Measurements from ENCODE around the gene TRIM10.
"Not testable (repeated sequence)": the region's sequence is repeated elsewhere in the genome, so short reads cannot be mapped to it uniquely, and the experiment has no call there.

TRIM10 gene

DNA sequence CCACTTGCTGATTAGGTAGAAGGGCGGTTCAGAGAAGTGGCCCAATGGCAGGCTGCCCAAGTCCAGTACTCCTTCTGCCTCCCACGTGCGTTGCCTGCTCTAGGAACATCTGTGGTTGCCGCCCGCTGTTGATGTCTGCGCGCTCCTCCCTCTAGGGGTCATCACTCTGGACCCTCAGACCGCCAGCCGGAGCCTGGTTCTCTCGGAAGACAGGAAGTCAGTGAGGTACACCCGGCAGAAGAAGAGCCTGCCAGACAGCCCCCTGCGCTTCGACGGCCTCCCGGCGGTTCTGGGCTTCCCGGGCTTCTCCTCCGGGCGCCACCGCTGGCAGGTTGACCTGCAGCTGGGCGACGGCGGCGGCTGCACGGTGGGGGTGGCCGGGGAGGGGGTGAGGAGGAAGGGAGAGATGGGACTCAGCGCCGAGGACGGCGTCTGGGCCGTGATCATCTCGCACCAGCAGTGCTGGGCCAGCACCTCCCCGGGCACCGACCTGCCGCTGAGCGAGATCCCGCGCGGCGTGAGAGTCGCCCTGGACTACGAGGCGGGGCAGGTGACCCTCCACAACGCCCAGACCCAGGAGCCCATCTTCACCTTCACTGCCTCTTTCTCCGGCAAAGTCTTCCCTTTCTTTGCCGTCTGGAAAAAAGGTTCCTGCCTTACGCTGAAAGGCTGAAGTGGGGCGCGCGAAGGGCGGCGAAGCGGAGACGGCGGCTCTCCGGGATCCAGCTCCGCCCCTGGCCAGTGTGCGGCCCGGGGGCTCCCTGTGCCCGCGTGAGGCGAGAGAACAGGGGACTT lies 10.9 kb upstream of the TRIM10 start:
- DNase-seq, result no peak

- DNase-seq, result peak; percentile 54
These were observed 8.9 kb upstream of the TRIM10 start for GRCh38 chr6:30169658-30170614.

DNA sequence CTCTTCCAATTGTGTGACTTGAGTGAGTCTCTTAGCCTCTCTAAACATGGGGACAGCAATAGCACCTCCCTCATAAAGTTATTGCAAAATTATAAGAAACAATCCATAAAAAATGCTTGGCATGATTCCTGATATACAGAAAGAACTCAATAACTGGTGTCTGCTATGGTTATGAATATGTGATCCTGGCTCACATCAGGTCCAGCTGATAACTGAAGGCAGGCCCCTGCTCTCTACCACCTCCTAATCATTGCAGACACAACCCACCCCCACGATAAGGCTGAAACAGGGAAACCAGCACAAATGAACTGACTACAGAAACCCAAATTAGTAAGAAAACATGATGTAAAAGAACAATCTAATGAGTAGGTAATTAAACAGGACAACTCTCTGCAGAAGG lies 7.7 kb upstream of the TRIM10 start:
- DNase-seq, result no peak

DNA sequence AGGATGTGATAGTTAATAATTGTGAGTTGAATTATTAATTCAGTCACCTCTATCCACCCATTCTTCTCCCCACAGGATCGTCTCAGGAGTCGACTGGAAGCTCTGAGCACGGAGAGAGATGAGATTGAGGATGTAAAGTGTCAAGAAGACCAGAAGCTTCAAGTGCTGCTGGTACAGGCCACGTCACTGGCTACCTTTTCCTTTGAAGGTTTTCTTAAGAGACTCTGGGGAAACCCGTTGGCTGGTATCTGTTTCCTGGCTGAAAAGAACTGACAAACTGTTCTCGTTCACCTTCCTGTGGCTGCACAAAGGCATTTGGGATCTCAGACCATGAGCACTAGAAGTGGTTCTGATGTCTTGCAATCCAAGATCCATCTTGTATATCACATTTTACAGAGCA lies 6.1 kb upstream of the TRIM10 start:
- no peak for DNase-seq

GRCh38 chr6:30165238-30165637 lies 4.2 kb upstream of the TRIM10 start:
- DNase-seq, result not testable (repeated sequence)

DNA sequence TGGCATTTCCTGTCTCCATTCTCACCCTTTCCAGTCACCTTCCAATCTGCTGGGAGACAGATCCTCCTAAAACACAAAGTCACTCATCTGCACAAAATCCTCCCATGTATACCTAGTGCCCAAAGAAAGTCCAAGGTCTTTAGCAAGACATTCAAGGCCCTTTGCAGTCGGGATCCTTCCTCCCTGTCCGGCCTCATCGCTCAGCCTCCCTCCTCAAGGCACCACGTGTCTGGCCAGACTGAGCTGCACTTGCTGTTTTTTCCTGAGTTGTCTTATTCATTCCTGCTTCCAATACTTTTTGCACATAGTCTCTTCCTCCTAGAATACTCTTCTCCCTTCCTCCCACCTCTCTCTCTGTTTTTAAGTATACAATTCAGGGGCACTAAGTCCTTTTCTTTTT lies 3.7 kb upstream of the TRIM10 start:
- DNase-seq, result no peak

- no peak for DNase-seq
These were observed 3.1 kb upstream of the TRIM10 start for GRCh38 chr6:30163918-30164654.

DNA sequence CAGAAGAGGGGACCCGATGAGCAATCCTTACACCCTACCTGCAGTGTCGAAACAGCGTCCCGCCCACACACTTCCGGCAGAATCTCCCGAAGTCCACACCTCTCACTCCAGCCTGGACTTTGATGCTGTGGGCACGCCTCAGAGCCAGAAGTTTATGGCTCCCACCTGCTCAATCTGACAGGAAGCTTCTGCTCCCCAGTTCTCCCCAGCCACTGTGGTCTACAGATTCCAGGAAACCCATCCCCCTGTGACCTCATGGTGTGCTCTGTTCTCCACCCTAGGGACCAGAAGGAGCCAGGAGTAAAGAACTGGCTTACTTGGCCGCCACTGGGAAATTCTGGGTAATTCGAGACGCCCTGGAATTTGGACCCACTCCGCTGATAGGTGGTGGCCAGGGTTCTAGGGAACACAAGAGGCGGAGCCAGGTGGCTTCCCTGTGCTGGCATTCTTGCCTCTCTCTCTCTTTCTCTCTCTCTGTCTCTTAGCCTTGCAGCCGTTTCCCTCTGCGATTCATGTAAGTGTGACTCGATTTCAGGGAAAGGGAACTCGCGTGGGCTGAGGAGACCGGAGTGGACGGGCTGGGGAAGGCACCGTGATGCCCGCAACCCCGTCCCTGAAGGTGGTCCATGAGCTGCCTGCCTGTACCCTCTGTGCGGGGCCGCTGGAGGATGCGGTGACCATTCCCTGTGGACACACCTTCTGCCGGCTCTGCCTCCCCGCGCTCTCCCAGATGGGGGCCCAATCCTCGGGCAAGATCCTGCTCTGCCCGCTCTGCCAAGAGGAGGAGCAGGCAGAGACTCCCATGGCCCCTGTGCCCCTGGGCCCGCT lies 2.3 kb upstream of the TRIM10 start, which contains the start of gene TRIM15:
TRIM15 (plus strand) TSS at position 457 of the 828 bp plus-strand sequence; CDS start at position 596, 139 bp downstream.
- DNase-seq, result no peak

DNA sequence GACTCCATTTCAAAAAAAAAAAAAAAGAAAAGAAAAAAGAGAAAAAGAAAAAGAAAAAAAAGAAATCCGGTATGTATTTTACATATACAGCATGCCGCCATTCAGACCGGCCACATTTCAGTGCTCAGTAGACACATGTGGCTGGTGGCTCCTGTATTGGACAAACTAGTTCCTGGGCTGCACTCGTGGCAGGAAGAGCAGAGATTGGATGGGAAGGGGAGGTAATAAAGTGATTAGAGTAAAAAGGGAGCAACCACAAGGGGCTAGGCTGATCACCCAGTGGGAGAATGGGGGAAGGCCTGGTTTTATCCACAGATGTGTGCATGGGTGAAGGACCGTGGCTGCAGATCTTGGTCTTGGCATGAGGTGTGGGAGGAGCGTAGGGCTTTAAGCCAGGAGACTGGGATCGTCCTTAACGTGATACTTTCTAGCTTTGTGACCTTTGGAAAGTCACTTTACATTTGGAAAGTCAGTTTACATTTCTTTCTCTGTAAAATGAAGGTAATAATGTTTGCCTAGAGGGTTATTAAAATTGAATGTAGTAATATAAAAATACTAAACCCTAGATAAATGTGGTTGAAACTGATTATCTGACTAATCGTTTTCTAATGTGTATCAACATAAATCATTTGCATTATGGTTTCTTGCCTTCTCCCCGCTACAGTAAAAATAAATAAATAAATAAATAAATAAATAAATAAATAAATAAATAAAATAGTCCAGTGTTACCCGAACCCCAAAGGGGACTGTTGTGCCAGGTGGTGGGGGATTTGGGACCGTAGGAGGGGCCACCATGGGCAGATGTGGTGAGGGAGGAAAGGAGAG lies 1.5 kb upstream of the TRIM10 start:
- no peak for DNase-seq

- no peak for DNase-seq
These were observed 815 bp downstream of the TRIM10 start for GRCh38 chr6:30160008-30160784.

- DNase-seq, result no peak
These were observed 2.5 kb downstream of the TRIM10 start for GRCh38 chr6:30158475-30159040.

DNA sequence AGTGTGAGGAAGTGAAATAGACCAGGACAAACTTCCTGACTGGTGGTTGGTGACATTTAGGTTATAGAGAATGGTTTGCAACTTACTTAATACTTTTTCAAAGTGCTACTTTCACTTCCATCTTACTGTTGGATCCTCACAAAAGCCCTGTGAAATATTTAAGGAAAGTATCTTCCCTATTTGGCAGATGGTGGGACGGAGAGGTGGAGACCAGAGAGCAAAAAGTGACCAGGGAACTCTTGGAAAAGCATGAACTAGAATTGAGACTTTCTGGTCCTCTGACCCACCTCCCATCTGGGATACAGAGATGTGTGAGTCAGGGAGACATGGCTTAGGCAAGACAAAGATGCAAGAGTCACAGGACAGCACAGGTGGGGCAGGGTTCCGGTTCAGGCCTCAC lies 3.0 kb downstream of the TRIM10 start:
- DNase-seq, result no peak

DNA sequence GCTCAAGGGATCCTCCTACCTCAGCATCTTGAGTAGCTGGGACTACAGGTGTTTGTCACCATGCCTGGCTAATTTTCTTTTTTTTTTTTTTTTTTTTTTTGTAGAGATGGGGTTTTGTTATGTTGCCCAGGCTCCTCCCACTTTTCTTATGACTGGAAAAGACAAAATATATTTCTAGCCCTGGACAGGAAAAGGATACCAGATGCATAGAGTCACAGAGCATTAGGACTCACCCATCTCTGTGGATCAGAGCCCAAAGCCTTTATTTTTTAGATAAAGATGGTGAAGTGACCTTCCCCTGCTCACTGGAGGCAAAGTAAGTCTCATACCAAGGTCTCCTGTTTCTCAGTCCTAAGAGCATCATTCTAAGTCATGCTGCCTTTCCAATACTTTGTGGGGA lies 3.4 kb downstream of the TRIM10 start:
- no peak for DNase-seq

DNA sequence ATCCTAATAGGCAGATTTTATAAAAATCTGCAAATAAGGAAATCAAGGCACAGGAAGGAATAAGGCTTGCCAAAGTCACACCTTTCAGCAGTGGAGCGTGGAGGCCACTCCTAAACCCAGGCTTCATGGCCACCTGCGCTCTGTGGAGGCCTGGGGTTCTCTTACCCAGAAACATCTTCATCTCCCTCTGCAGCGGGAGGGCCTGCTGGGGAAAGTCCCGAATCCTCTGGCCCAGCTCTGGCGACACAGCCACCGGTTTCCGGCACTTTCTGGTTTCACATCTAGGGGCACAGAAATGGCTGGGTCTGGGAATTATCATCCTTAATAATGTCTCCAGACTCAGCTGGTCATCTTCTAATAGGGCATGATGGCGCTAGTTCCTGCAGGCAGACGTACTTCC lies 4.2 kb downstream of the TRIM10 start:
- DNase-seq, result no peak

DNA sequence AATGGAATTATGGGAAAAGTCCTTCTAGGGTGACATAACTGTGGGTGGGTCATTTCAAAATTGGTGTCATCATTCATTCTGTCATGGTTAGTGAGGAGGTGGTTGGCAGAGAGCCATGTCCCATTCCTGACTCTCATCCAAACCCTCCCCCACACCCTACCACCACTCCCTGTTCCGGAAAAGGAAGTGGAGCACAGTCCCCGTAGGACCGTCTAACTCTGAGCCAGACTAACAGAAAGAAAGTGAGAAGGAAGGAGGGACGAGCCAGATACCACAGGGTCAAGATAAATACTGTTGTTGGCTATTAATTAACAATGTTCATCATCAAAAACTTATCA lies 4.8 kb downstream of the TRIM10 start:
- DNase-seq, result peak; percentile 65

GRCh38 chr6:30155520-30156261 lies 5.3 kb downstream of the TRIM10 start:
- DNase-seq, result peak; percentile 14

DNA sequence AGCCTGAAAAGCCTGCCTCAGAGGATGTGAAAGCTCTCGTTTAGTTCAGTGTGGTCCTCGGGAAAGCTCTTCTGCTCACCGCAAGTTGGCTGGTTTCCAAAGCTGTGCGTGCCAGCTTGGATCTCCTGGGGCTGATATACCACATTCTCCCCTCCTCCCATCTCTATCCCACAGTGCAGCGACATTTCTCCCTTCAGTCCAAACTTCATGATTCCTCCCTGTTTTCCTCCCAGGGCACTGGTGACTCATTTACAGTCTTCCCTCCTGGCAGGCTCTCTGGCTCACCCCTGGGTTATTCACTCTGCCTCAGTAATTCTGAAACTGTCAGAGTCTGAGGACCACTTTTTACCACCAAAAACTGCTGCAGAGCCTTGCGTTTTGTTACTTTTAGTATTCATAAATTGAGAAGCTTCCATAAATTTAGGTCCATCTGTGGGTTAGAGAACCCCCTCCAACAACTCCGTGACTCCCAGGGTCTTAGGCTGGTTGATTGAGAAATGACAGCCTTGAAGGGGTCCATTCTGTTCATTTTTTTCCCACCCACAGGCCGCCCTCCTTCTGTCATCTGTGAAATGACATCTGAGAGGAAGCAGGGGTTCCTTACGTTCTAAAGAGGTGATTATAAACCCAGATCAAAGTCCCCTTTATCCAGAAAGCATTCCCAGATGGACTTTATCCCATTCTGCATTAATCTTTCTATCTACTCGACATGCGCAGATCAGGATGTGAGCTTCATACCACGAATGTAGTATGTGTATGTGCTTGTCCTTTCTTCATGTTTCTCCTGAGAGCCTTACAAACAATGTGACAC lies 6.1 kb downstream of the TRIM10 start:
- peak; percentile 93 for DNase-seq

DNA sequence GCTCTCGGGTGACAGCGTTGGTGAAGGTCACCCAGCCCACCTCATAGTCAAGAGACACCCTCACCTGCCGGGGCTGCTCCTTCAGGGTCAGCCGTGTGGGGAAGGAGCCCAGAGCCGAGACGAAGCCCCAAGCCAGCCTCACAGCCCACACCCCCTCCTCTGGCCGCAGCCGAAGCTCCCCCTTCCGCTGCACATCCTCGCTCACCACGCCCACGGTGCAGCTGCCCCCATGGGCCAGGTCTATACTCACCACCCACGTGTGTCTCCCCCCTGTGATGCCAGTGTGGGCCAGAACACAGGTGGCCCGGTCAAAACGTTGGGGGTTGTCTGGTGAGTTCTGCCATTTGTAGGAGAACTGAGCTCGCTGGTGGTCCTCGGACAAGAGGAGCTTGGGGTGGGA lies 7.0 kb downstream of the TRIM10 start:
- no peak for DNase-seq

All from fibroblast of skin of right quadriceps (primary cell).